H1 (cell line): ENCODE results near the gene IRS1. TPM values are rescaled to one million over a fixed set of nuclear protein-coding genes. Genes with fewer than 3 reads are reported as not detected.

Experiments
- ASH2L ChIP-seq: fragments of 200-600, 300-600 bp; sonication (generic); IDR thresholded peaks from one replicate; pipeline ENCODE4 v1.7.1; 2017; ENCODE audit warnings: low read length
- BACH1 ChIP-seq: IDR thresholded peaks from 2 replicates; pipeline ENCODE4 v1.6.1; 2012; ENCODE audit warnings: low read length, improper control_type of control experiment
- CBX5 ChIP-seq: fragments of 300-800, 300-1000 bp; sonication (generic); IDR thresholded peaks from 2 replicates; pipeline ENCODE4 v1.7.1; 2016; ENCODE audit warnings: antibody characterized with exemption, low read length, low read depth
- CHD7 ChIP-seq: fragments of 300-600 bp; sonication (generic); IDR thresholded peaks from 2 replicates; pipeline ENCODE4 v1.7.1; 2012; ENCODE audit warnings: low read length, moderate library complexity, mild to moderate bottlenecking, inconsistent platforms; ENCODE audit not compliant: insufficient replicate concordance
- EZH2 ChIP-seq: fragments of 200-600 bp; sonication (generic); IDR thresholded peaks from 2 replicates; pipeline ENCODE4 v1.7.1; 2012; ENCODE audit warnings: low read depth, mild to moderate bottlenecking, moderate library complexity, low read length, inconsistent platforms; ENCODE audit not compliant: severe bottlenecking
- JUN ChIP-seq: IDR thresholded peaks from 2 replicates; pipeline ENCODE4 v1.6.1; 2011; ENCODE audit warnings: low read depth, mild to moderate bottlenecking, improper control_type of control experiment, low read length
- KDM4A ChIP-seq: IDR thresholded peaks from one replicate; pipeline ENCODE4 v1.7.1; 2012; ENCODE audit warnings: low read depth, mild to moderate bottlenecking, moderate library complexity, low read length, inconsistent platforms; ENCODE audit not compliant: severe bottlenecking
- PHF8 ChIP-seq: fragments of 200-600 bp; sonication (generic); conservative IDR thresholded peaks from 2 replicates; pipeline ENCODE4 v1.7.1; 2012; ENCODE audit warnings: low read depth, mild to moderate bottlenecking, inconsistent platforms, low read length, moderate library complexity
- polyA plus RNA-seq, 7 experiments: library from polyadenylated mRNA; depleted of rRNA in 3 of 7; stranded (reverse) in 5 of 7; unstranded in 2 of 7; fragments of >200 nt in 5 of 7; fragments of 200-250 nt in 2 of 7; gene quantifications; 1 replicate in 5 of 7; 2 replicates in 1 of 7; 4 replicates in 1 of 7; pipeline versions ENCODE4 v1.2.1 to v1.2.3, GENCODE V29; 2011 to 2013; ENCODE audit warnings: missing spikeins in 2 of 7, mixed read lengths in 2 of 7
- total RNA-seq: library from RNA; stranded (reverse); fragmentation: NEBNext Ultra II Directional; extraction: Animal tissue kit (Norgen Biotek cat#: 25700); gene quantifications from 2 replicates; pipeline ENCODE4 v1.2.1, GENCODE V29; 2021
- TF ChIP-seq, protein P1 (sequence below): IDR thresholded peaks from 2 replicates; pipeline ENCODE4 v1.6.1; 2012; ENCODE audit warnings: inconsistent platforms

IRS1 gene
- total and polyA plus RNA-seq, 2 of the 8 experiments (the other 6 are each of a cell fraction or from before 2014, with no cell fraction given): 9.1 to 26.9 TPM

DNA sequence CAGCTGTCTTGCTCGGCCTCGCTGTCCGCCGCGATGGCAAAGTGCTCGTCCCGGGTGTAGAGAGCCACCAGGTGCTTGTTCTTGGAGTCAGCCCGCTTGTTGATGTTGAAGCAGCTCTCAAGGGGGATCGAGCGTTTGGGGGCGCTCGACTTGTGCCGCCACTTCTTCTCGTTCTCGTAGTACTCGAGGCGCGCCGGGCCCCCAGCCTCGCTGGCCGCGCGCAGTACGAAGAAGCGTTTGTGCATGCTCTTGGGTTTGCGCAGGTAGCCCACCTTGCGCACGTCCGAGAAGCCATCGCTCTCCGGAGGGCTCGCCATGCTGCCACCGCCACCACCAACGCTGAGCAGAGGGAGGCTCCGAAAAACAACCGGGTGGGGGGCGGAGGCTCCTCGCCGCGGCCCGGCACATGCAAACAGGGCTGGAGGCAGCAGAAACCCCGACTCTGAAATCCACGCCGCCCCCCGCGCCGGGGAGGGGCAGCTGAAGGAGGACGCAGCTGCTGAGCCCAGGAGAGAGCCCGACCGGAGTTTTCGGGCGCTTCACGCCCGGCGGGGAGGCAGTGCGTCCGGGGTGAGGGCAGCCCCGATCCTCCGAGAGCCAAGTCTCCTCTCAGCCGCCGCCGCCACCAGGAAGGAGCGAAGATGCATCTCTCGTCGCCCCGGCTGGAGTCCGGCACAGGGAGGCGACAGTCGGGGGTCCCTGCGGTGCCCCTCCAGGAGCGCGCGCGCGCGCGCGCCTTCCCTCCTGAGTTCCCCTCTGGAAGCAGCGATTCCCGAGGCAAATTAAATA is 1.0 kb downstream of the IRS1 start (continued):
- no peak for TF ChIP-seq CHD7
- TF ChIP-seq KDM4A: peak; percentile 78
- no peak for TF ChIP-seq CBX5
- no peak for TF ChIP-seq EZH2
- TF ChIP-seq PHF8: 0 out of 2 replicates have a peak, but pooled peaks have one; percentile 8
- no peak for TF ChIP-seq ASH2L
- TF ChIP-seq JUN: no peak
- TF ChIP-seq, protein P1, sequence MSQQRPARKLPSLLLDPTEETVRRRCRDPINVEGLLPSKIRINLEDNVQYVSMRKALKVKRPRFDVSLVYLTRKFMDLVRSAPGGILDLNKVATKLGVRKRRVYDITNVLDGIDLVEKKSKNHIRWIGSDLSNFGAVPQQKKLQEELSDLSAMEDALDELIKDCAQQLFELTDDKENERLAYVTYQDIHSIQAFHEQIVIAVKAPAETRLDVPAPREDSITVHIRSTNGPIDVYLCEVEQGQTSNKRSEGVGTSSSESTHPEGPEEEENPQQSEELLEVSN: peak; percentile 92
- no peak for TF ChIP-seq BACH1
